HepG2 (cell line): ENCODE data around the gene TP53I3. TPM values are rescaled to one million over a fixed set of nuclear protein-coding genes. Genes with fewer than 3 reads are reported as not detected.

Experiments used
- ADNP ChIP-seq: sonication (generic); formaldehyde crosslinking; IDR thresholded peaks from 2 replicates; pipeline ENCODE4 v1.4.0; 2020; ENCODE audit warnings: missing genetic modification reagents
- AGO1 ChIP-seq: fragments of 200-400 bp; formaldehyde crosslinking; IDR thresholded peaks from 2 replicates; pipeline ENCODE4 v1.6.1; 2017; ENCODE audit warnings: mild to moderate bottlenecking, low read depth, low read length, moderate library complexity; ENCODE audit not compliant: poor library complexity, severe bottlenecking
- CAMTA2 ChIP-seq: sonication (generic); formaldehyde crosslinking; IDR thresholded peaks from 2 replicates; pipeline ENCODE4 v1.4.0; 2020; ENCODE audit warnings: mild to moderate bottlenecking, missing genetic modification reagents, borderline replicate concordance
- CBX2 ChIP-seq, 2 experiments: fragments of 200-600 bp in 1 of 2; sonication (generic); formaldehyde crosslinking in 1 of 2; IDR thresholded peaks; 2 replicates each; pipeline versions ENCODE4 v1.7.0 to v1.8.1; 2018 to 2022; ENCODE audit warnings: low read depth in 2 of 2, low read length in 1 of 2, mild to moderate bottlenecking in 1 of 2, missing genetic modification reagents in 1 of 2
- CBX5 ChIP-seq: sonication (generic); formaldehyde crosslinking; IDR thresholded peaks from 2 replicates; pipeline ENCODE4 v1.4.0; 2020; ENCODE audit warnings: missing genetic modification reagents, borderline replicate concordance
- GTF2F1 ChIP-seq: fragments of 150-350 bp; IDR thresholded peaks from 2 replicates; pipeline ENCODE4 v1.6.1; 2014; ENCODE audit warnings: low read length
- GZF1 ChIP-seq: sonication (generic); formaldehyde crosslinking; IDR thresholded peaks from 2 replicates; pipeline ENCODE4 v1.5.1; 2020; ENCODE audit warnings: mild to moderate bottlenecking, missing genetic modification reagents
- HOXA9 ChIP-seq: sonication (generic); formaldehyde crosslinking; IDR thresholded peaks from 2 replicates; pipeline ENCODE4 v1.8.1; 2022; ENCODE audit warnings: missing genetic modification reagents, mild to moderate bottlenecking, moderate library complexity, borderline replicate concordance
- KLF13 ChIP-seq: sonication (generic); formaldehyde crosslinking; IDR thresholded peaks from 2 replicates; pipeline ENCODE4 v1.4.0; 2020; ENCODE audit warnings: mild to moderate bottlenecking, missing genetic modification reagents
- MTA3 ChIP-seq: sonication (generic); formaldehyde crosslinking; IDR thresholded peaks from 2 replicates; pipeline ENCODE4 v1.4.0; 2020; ENCODE audit warnings: missing genetic modification reagents
- MXD4 ChIP-seq: IDR thresholded peaks from 2 replicates; pipeline ENCODE4 v1.6.1; 2016; ENCODE audit warnings: mild to moderate bottlenecking, missing biosample characterization, missing genetic modification reagents
- NCOA1 ChIP-seq: sonication (generic); formaldehyde crosslinking; IDR thresholded peaks from 2 replicates; pipeline ENCODE4 v1.9.0; 2021; ENCODE audit warnings: missing genetic modification reagents
- PCBP2 ChIP-seq: fragments of 200-400 bp; formaldehyde crosslinking; optimal IDR thresholded peaks from 2 replicates; pipeline ENCODE3; 2018; ENCODE audit warnings: low read length, low read depth; ENCODE audit not compliant: poor library complexity, severe bottlenecking
- RNF2 ChIP-seq: fragments of 450-650 bp; conservative IDR thresholded peaks from 2 replicates; pipeline ENCODE4 v1.6.1; 2016; ENCODE audit warnings: low read depth
- TARDBP ChIP-seq: sonication (generic); formaldehyde crosslinking; IDR thresholded peaks from 2 replicates; pipeline ENCODE4 v1.8.0; 2022; ENCODE audit warnings: mild to moderate bottlenecking, missing genetic modification reagents
- TEAD3 ChIP-seq: optimal IDR thresholded peaks from 2 replicates; pipeline ENCODE3; 2016; ENCODE audit warnings: borderline replicate concordance
- ZC3H4 ChIP-seq: sonication (generic); formaldehyde crosslinking; IDR thresholded peaks from 2 replicates; pipeline ENCODE4 v1.4.0; 2020; ENCODE audit warnings: missing genetic modification reagents, borderline replicate concordance
- ZFP36L1 ChIP-seq: sonication (generic); formaldehyde crosslinking; IDR thresholded peaks from 2 replicates; pipeline ENCODE4 v1.8.0; 2022; ENCODE audit warnings: mild to moderate bottlenecking, missing genetic modification reagents, moderate library complexity
- ZFX ChIP-seq: sonication (generic); formaldehyde crosslinking; IDR thresholded peaks from 2 replicates; pipeline ENCODE4 v1.4.0; 2020; ENCODE audit warnings: mild to moderate bottlenecking, low read depth, missing genetic modification reagents, moderate library complexity
- ZNF234 ChIP-seq: sonication (generic); formaldehyde crosslinking; conservative IDR thresholded peaks from 2 replicates; pipeline ENCODE4 v1.5.1; 2020; ENCODE audit warnings: mild to moderate bottlenecking, missing genetic modification reagents
- ZNF235 ChIP-seq: sonication (generic); formaldehyde crosslinking; IDR thresholded peaks from 2 replicates; pipeline ENCODE4 v1.8.1; 2023; ENCODE audit warnings: mild to moderate bottlenecking, missing genetic modification reagents, borderline replicate concordance
- ZNF30 ChIP-seq: sonication (generic); formaldehyde crosslinking; IDR thresholded peaks from 2 replicates; pipeline ENCODE4 v1.5.0; 2020; ENCODE audit warnings: mild to moderate bottlenecking, missing genetic modification reagents
- ZNF652 ChIP-seq: IDR thresholded peaks from 2 replicates; pipeline ENCODE4 v1.6.1; 2016; ENCODE audit warnings: low read depth, borderline replicate concordance
- polyA plus RNA-seq, 8 experiments: library from polyadenylated mRNA; depleted of rRNA in 3 of 8; stranded (reverse) in 7 of 8; unstranded in 1 of 8; fragments of >200 nt; fragmentation: Illumina TruSeq in 4 of 8; extraction: Trizol in 4 of 8; gene quantifications; 2 replicates each; pipeline versions ENCODE4 v1.2.1 to v1.2.3, GENCODE V29; 2011 to 2016; ENCODE audit warnings: low read depth in 4 of 8, missing spikeins in 1 of 8, mixed read lengths in 1 of 8; ENCODE audit not compliant: insufficient read depth in 1 of 8
- total RNA-seq, 5 experiments: library from RNA; depleted of rRNA; stranded (reverse); fragments of >200 nt; fragmentation: Illumina TruSeq; extraction: Trizol; gene quantifications; 2 replicates each; pipeline ENCODE4 v1.2.3, GENCODE V29; 2016; ENCODE audit warnings: low read depth in 1 of 5
- TF ChIP-seq, protein P1 (sequence below): sonication (generic); formaldehyde crosslinking; IDR thresholded peaks from 2 replicates; pipeline ENCODE4 v1.4.0; 2020; ENCODE audit warnings: missing genetic modification reagents
- TF ChIP-seq, protein P2 (sequence below): sonication (generic); formaldehyde crosslinking; IDR thresholded peaks from 2 replicates; pipeline ENCODE4 v1.8.0; 2022; ENCODE audit warnings: missing genetic modification reagents, low read depth, mild to moderate bottlenecking, borderline replicate concordance
- TF ChIP-seq, protein P3 (sequence below): sonication (generic); formaldehyde crosslinking; IDR thresholded peaks from 2 replicates; pipeline ENCODE4 v1.9.0; 2022; ENCODE audit warnings: low read depth, missing genetic modification reagents

The TP53I3 gene
- total and polyA plus RNA-seq, 2 of the 13 experiments (the other 11 are each of a cell fraction or from before 2014, with no cell fraction given): 25.0 to 44.1 TPM

DNA sequence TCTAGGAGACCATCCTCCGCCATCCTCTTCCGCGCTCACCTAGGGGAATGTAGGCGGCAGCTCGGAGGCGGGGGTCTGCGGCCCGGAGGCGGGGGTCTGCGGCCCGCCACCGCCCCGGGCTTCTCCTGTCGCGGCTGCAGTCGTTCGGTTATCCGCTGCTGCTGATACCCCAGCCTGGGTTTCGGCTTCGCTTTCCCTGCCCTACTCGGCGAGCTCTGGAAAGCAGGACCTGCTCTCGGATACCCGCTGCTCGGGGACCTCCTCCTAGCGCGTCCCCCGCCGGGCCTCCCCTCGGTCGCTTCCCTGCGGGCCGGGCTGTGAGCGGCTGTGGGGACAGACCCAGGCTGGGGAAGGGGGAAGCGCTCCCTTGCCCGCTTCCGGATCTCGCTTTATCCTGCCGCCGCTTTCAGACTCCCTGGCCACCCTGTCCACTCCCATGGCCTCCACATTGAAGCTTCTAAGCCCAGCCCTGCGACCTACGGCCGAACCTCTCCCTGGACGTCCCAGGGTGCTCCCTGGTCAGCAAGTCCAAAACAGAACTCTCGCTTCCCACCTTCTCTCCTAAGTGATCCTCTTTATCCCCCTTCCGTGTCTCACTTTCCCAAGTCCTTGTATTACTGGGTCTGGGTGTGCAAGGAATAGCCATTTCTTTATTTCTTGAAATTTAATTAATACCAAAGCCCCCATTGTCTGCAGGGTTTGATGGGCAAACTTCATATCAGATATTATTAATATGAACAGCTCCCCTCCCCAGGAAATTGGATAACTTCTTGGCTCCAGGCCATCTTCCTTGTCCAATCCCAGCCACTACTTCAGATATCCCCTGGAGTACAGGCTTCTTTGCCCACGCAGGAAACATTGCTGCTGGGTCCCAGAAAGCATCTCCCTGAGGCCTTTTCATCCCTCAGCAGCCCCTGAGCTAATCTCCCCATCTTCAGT, 34.3 kb downstream of the TP53I3 start (continued):
- TF ChIP-seq, protein P1, sequence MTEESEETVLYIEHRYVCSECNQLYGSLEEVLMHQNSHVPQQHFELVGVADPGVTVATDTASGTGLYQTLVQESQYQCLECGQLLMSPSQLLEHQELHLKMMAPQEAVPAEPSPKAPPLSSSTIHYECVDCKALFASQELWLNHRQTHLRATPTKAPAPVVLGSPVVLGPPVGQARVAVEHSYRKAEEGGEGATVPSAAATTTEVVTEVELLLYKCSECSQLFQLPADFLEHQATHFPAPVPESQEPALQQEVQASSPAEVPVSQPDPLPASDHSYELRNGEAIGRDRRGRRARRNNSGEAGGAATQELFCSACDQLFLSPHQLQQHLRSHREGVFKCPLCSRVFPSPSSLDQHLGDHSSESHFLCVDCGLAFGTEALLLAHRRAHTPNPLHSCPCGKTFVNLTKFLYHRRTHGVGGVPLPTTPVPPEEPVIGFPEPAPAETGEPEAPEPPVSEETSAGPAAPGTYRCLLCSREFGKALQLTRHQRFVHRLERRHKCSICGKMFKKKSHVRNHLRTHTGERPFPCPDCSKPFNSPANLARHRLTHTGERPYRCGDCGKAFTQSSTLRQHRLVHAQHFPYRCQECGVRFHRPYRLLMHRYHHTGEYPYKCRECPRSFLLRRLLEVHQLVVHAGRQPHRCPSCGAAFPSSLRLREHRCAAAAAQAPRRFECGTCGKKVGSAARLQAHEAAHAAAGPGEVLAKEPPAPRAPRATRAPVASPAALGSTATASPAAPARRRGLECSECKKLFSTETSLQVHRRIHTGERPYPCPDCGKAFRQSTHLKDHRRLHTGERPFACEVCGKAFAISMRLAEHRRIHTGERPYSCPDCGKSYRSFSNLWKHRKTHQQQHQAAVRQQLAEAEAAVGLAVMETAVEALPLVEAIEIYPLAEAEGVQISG (CRISPR knock-in tag): no peak
- TF ChIP-seq ZFX (CRISPR knock-in tag) (peak; percentile 60), TEAD3 (no peak), AGO1 (peak; percentile 91), ZNF235 (CRISPR knock-in tag) (no peak), CAMTA2 (CRISPR knock-in tag) (no peak), ADNP (CRISPR knock-in tag) (no peak), MTA3 (CRISPR knock-in tag) (no peak), NCOA1 (CRISPR knock-in tag) (no peak), KLF13 (CRISPR knock-in tag) (no peak), GZF1 (CRISPR knock-in tag) (no peak), ZNF234 (no peak), PCBP2 (no peak), GTF2F1 (no peak), RNF2 (no peak), ZC3H4 (no peak), ZNF652 (CRISPR knock-in tag) (no peak), MXD4 (no peak; the same call in 1 of the 2 replicates), CBX5 (CRISPR knock-in tag) (no peak), ZNF30 (no peak), HOXA9 (CRISPR knock-in tag) (no peak), CBX2 (IDR thresholded peaks at IDR 0.05; ENCODE audit: low read depth, low read length) (no peak), CBX2 (CRISPR knock-in tag; IDR thresholded peaks at IDR 0.05; ENCODE audit: low read depth) (no peak), TARDBP (no peak), ZFP36L1 (CRISPR knock-in tag) (no peak)
- TF ChIP-seq, protein P2, sequence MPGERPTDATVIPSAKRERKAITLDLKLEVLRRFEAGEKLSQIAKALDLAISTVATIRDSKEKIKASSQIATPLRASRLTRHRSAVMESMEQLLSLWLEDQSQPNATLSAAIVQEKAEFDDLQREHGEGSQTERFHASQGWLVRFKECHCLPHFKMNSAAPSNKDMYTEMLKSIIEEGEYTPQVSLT: no peak
- TF ChIP-seq, protein P3, sequence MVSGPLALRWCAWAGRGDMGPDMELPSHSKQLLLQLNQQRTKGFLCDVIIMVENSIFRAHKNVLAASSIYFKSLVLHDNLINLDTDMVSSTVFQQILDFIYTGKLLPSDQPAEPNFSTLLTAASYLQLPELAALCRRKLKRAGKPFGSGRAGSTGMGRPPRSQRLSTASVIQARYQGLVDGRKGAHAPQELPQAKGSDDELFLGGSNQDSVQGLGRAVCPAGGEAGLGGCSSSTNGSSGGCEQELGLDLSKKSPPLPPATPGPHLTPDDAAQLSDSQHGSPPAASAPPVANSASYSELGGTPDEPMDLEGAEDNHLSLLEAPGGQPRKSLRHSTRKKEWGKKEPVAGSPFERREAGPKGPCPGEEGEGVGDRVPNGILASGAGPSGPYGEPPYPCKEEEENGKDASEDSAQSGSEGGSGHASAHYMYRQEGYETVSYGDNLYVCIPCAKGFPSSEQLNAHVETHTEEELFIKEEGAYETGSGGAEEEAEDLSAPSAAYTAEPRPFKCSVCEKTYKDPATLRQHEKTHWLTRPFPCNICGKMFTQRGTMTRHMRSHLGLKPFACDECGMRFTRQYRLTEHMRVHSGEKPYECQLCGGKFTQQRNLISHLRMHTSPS (CRISPR knock-in tag): no peak
